Activated CD4-positive, alpha-beta T cell treated with anti-CD3 and anti-CD28 coated beads, Interleukin-2, amount 50 U/mL, for 16 hours (primary cell): ENCODE results near the gene CHRDL2.
"Not testable (repeated sequence)": the region's sequence is repeated elsewhere in the genome, so short reads cannot be mapped to it uniquely, and the experiment has no call there.

ENCODE experiments used
- DNase-seq: peaks from one replicate; pipeline ENCODE4 v3.0.0-alpha.2; 2020

CHRDL2 gene, protein sequence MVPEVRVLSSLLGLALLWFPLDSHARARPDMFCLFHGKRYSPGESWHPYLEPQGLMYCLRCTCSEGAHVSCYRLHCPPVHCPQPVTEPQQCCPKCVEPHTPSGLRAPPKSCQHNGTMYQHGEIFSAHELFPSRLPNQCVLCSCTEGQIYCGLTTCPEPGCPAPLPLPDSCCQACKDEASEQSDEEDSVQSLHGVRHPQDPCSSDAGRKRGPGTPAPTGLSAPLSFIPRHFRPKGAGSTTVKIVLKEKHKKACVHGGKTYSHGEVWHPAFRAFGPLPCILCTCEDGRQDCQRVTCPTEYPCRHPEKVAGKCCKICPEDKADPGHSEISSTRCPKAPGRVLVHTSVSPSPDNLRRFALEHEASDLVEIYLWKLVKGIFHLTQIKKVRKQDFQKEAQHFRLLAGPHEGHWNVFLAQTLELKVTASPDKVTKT

DNA sequence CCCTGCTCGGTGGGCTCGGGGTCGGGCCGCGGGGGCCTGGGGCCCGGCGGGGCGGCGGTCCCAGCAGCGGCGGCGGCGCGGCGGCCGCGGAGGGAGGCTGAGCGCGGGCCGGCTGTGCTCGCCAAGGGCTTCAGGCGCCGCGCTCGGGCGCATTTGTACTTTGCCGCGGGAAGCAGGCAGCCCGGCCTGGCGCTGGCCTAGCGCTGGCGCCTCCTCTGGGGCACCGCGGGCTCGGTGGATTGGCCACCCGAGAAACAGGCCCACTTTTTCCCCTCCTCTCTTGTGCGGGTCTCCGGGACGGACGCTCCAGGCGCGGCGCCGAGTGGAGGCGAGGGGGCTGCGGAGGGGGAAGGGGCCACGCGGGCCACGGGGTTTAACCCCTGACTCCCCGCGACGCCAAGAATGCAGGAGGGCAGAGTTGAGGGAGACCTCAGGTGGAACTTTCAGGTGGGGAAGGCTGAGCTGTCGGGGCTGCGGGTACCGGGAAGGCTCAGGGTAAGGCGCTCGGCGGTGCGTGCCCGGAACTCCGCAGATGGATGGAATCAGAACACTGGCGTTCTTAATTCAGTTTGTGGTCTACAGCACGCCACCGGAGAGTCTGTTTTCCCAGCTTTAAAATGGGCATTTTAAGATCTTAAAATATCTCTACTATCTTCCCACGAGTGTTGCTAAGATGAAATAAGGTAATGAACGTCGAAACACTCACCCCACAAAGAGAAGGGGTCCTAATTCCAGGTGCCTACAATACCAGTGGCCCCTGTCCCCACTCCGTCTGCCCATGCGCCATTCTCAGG is at the start of gene CHRDL2:
TSS of gene CHRDL2 (minus strand) at position 126 of the 794 bp plus-strand sequence. CDS start 538 bp downstream, outside the sequence.
- no peak for DNase-seq

DNA sequence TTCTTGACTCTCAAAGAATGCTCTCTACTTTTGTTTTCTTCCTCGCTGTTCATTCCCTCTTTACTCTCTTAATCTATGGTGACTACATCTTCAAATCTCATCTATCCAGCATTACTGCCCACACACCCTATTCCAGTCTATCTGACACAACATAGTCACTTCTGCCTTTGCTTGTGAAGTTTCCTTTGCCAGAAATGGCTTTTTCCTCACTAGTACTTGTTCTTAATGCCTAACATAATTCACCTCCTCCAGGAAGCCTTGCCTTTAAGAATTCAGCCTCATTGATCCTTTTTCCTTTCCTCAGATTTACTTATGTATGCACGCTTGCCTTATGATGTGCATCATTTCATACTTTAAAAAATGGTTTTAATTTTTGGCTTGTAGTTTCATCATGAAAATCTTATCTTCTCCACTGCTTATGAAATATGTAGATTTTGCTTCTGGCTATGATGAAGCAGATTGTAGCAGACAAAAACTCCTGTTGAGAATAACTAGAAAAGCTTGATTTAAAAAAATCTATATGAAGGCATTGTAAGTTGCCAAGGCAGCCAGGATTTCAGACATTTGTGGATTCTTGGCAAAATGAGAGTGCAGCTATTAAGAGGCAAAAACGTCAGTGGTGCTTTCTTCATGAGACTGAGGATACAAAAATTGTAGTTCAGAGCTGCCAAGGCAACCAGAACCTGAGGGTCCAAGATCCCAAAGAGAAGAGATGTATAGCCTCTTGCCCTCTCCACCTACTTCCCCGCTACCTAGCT is 49.2 kb upstream of the CHRDL2 start:
- no peak for DNase-seq

DNA sequence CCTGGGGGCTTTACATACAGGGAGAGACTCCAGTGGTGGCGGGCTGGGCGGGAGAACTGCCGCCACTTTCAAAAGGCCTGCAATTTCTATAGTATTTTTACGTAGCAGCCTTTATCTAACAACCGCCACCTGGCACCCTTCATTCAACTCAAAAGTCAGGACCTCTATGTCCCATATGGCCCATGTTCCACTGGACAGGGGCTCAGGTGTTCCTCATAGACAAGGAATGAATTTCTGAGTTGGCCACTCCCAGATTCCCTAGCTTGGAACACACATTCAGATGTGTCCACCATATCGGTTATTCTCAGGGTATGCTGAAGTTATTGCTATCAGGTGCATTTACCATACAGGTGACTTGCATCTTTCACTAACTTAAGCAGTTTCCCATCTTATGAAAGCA is 47.4 kb upstream of the CHRDL2 start:
- no peak for DNase-seq

DNA sequence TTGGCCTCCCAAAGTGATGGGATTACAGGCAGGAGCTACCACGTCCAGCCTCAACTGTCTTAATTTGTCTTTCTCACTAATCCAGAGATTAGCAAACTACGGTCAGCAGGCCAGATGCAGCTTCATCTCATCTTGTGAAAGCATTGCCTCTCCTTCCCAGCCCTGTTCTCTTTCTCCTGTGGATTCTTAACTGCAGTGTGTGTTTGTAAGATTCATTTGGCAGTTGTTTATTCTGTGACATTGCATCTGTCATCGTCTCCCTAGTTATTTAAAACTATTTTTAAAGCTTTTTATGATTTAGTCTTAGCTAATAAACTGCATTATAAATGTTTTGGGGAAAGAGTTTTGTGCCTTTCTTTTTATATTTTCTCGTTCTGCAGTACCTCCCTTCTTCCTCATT is 46.7 kb upstream of the CHRDL2 start:
- no peak for DNase-seq

DNA sequence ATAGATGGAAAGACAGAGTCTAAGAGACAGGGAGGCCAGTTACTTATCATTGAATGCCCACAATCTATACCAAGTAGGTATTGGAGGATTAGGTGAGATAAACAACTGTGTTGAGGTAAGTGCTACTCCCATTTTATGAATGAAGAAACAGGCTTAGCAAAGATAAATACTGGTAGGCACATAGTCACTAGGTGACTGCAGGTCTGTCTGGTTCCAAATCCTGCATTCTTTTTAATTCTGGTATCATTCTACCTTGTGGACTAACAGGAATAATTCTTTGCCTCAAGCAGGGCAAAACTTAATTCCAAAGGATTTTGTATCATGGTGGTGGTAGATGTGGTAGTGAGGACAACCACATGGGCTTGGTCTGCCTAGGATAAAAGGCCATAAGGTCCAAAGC is 45.8 kb upstream of the CHRDL2 start:
- no peak for DNase-seq

DNA sequence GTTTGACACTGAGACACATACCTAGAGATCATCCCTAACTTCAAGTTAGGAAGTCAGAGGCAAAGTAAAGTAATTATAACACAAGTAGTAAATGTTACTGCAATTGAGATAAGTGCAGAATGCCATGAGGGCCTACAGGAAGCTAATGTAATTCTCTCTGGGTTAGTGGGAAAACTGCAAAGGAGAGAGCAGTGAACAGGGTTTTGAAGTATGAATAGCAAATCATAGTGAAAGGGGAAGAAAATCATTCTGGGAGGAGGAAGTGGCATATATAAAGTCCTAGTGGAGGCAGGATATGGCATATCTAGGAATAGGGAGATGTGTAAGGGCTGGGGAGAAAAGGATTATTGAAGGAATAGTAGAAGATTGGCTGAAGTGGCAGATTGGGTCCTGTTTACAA is 45.3 kb upstream of the CHRDL2 start:
- DNase-seq: no peak

DNA sequence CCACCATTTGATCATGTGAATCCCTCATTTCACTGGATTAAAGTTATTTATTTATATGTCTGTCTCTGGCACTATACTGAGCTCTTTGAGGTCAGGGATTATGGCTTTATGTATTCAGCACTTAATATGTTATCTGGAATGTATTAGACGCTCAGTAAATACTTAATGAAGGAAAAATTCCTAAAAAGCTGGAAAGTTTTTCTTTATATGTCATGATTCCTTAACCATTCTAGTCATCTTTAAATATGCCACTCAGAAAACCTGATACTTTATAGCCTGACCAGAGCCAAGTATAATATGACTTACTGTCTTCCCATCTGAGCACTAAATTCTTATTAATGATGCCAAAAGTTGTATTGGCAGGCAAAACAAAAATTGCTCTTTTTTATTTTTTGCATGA is 44.5 kb upstream of the CHRDL2 start:
- no peak for DNase-seq

DNA sequence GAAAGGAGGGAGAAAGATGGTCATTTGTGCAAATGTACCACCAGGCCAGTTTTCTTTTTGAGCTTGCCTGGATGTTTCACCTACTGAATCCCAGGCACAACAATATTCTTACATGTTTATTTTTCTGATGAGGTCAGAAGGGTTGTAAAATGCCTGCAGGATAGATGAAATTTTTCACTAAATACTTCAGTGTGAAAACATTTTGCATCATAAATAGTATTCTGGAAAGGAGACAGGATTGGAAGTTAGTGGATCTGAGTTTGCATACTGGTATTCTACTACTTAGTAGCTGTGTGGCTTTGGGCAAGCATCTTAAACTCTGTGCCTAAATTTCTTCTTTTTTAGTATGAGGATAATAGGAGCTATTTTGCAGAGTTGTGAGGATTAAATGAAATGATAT is 42.2 kb upstream of the CHRDL2 start:
- no peak for DNase-seq

DNA sequence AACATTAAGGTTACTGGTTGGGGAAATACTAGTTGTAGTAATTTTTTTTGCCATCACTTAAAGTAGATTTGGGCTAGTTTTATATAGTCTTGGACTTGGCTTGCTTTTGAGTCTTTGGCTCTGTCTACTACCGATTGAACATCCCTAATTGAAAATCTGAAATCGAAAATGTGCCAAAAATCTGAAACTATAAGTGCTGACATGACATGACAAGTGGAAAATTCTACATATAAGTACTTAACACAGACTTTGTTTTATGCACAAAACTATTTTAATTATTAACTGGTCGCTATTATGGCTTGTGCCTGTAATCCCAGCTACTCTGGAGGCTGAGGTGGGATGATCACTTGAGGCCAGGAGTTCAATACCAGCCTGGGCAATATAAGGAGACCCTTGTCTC is 39.9 kb upstream of the CHRDL2 start:
- DNase-seq: no peak

DNA sequence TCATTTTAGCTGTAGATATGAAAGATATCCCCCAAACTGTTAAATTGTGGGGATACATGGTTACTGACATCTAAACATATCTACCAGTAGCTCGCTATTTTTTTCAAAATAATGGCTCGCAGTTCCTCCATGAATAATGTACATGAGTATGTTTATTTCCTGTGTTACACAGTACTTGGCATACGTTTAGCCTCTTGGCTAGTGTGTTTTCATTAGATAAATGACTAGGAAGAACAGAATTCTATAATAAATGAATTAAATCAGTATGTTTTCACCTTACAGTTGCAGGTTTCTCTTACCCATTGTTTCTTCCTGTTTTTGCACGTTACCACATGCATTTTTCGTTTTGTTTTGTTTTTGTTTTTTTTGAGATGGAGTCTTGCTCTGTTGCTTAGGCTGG is 39.2 kb upstream of the CHRDL2 start:
- DNase-seq: no peak

DNA sequence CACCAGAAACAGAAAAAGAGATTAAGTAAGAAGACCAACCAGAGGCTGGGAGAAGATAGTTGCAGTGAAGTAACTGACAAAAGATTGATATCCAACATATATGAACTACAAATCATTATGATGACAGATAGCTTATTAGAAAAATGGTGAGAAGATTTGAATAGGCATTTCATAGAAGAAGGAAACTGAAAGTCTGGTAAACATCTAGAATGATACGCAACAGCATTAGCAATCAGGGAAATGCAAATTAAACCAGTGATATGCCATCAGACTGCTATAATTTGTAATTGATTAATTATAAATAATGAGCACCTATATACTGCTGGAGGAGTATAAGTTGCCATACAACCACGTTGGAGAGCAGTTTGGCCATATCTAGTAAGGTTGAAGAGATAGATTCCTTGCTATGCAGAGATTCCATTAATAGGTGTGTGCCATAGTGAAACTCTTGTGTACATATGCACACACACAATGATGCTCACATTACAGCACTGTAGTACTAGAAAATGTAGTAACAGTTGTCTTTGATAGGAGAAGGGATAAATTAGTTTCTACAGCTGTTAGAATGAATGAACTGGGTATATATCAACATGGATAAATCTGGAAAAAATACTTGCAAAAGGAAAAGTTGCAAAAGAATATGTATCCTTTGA is 38.0 kb upstream of the CHRDL2 start:
- DNase-seq: no peak

DNA sequence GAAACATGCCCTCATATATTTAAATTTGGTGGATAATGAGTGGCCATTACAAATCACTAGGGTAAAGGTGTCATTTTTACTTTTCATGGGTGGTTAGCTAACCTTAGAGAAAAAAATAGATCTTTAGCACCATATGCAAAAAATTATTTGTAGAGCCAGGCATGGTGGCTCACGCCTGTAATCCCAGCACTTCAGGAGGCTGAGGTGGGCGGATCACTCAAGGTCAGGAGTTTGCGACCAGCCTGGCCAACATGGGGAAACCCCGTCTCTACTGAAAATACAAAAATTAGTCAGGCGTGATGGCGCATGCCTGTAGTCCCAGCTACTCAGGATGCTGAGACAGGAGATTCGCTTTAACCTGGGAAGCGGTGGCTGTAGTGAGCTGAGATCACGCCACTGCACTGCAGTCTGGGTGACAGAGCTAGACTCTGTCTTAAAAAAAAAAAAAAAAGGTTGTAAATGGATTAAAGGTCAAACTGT is 37.0 kb upstream of the CHRDL2 start:
- DNase-seq: peak; percentile 83

DNA sequence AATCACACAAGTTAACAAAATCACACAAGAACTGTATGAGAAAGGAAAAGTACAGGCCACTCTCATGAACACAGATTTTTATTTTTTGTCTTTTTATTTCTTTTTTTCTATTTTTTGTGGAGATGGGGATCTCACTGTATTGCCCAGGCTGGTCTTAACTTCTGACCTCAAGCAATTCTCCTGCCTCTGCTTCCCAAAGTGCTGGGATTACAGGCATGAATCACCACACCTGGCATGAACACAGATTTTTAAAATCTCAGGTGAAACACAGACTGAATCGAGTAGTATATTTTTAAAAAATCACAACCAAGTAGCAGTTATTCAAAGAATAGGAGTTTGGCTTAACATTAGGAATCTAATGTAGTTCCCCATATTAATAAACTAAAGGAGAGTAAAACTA is 35.7 kb upstream of the CHRDL2 start:
- DNase-seq: no peak

DNA sequence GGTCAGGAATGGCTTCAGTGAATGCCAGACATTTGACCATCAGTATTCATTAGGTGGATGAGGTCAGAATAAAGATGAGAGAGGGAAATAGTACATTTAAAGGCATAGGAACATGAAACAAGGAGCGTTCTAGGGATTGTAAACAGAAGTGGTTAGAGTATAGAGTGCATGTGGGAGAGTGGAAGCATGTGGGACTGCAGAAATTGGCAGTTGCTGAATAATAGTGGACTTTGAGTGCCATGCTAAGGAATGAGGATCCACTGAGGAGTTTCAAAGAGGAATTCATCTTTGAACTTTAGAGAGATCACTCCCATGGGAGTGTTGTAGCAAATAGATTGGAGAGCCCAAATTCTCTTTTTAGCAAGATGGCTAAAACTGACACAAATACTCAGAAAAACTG is 25.3 kb upstream of the CHRDL2 start:
- no peak for DNase-seq

DNA sequence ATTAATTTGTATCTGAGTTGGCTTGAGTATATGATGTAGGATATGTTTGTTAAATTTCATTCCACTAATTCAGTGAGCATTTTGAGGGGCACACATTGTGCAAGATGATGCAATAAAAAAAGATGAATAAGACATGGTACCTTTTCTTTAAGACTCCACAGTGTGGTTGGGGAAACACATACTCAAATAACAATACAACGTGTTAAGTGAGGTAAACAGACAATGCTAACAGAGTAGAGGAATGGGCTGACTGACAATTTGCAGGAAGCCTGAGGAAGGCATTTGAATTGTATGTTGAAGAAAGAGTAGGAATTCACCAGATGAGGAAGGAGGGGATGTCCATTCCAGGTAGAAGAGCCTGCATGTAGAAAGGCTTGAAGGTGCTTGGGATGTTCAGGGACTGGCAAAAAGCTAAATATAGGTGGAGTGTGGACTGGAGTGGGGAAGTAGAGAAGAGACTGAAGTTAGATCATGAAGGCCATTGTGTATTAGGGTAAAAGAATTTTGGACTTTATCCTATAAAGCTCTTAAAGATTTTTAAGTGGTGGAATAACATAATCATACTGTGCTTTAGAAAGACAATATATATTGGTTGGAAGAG is 24.3 kb upstream of the CHRDL2 start:
- no peak for DNase-seq

DNA sequence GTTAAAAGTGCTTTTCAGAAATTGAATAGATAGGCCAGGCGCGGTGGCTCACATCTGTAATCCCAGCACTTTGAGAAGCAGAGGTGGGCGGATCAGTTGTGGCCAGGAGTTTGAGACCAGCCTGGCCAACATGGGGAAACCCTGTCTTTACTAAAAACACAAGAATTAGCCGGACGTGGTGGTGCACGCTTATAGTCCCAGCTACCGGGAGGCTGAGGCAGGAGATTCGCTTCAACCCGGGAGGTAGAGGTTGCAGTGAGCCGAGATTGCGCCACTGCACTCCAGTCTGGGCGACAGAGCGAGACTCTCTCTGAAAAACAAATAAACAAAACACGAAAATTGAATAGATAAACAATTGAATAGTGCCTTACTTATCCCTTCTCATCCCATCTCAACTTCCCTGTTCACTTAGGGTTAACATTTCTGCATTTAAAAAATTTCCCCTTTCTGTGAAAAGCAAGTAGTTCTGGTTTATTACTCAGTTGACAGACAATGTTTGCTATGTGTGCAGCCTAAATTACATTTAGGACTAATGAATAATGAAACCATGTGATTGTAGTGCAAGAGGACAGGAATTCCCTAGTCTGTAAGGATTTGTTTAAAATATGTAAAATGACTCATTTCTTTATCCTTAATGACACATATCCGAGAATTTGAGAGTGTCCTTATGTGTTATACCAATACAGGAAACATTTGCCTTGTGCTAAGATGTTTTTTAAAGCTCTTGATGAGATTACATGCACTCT is 23.5 kb upstream of the CHRDL2 start:
- peak; percentile 32 for DNase-seq

DNA sequence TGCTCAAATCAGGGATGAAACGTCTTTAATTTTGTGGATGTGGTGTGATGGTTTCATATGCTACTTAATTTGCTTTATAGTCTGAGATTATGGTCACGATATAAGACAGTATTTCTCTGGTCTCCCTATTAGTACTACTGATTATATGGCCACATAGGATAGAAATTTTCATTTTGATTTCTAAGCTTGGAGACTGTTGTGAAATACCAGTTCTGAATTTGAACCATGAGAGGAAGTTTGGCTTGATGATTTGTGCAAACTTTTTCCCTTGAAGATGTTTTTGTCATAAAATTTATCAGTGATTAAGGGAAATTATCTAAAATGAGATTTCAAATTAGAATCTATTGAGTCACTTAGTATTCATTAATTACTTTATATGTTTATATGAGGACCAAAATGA is 20.1 kb upstream of the CHRDL2 start:
- no peak for DNase-seq

DNA sequence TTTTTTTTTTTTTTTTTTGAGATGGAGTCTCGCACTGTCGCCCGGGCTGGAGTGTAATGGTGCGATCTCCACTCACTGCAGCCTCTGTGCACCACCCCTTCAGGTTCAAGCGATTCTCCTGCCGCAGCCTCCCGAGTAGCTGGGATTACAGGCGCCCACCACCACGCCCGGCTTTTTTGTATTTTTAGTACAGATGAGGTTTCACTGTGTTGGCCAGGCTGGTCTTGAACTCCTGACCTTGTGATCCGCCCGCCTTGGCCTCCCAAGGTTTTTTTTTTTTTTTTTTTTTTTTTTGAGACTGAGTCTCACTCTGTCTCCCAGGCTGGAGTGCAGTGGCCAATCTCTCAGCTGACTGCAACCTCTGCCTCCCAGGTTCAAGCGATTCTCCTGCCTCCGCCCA is 19.4 kb upstream of the CHRDL2 start:
- DNase-seq: not testable (repeated sequence)

DNA sequence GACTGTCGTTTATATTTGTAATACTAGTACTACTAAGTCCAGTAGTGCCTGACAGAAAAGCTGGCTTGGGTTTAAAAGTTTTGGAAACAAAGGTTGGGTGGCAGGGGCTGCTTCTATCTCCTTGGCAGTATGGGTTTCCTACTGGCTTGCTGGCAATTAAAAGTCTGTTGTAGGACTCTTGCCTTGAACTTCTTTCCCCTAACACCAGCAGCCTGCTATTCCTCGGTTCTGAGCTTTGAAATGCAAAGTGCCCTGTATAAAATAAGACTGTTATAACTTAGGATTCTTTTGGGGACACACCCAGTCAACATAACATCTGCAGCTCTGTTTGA is 18.7 kb upstream of the CHRDL2 start:
- DNase-seq: no peak

DNA sequence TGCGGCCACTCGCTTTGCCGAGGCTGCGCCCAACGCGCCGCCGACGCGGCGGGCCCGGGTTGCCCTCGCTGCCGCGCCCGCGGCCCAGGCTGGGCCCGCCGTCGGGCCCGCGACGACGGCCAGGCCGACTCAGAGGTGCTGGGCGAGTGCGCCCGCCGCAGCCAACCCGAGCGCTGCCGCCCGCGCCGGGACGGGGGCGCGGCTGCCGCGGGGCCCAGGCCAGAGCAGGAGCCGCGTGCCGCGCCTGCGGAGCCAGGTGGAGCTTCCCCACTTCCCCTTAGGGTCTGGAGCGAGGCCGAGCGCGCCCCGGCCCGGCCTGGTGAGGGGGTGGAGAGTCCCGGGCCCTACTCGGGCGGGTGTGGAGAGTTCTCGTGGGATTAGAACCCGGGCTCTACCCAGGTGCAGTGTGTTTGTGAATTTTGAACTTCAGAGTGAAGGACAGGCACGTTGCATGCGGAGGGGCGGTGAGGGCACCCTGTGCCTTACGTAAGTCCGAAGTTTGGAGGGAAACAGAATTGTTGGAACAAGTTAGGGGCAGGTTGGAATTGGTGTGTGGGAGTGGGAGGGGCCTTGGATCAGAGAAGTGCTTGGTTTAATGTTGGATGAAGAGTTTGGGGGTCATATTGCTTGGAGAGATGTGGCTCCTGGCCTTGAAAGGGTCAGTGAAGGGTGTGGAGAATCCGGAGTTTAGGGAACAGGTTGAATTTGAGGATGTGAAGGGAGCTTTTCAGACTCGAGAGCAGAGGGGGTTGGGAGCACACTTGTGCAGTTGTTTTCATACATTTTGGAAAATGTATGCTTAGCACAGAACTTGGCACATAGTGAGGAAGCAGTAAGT is 18.1 kb upstream of the CHRDL2 start:
- peak; percentile 61 for DNase-seq
